Mucosa of stomach (tissue), 1 donor: ENCODE data around the gene TMPRSS13.

Source experiments
- H3K27me3 ChIP-seq: one replicate; pipeline ENCODE4 v1.7.0; 2013; ENCODE audit warnings: mild to moderate bottlenecking, low read length; ENCODE audit not compliant: control insufficient read depth, insufficient read depth
- H3K36me3 ChIP-seq: one replicate; pipeline ENCODE4 v1.7.0; 2013; ENCODE audit warnings: low read length; ENCODE audit not compliant: control insufficient read depth, insufficient read depth
- H3K4me1 ChIP-seq: one replicate; pipeline ENCODE4 v1.7.0; 2013; ENCODE audit warnings: mild to moderate bottlenecking, low read length; ENCODE audit not compliant: control insufficient read depth, insufficient read depth
- H3K4me3 ChIP-seq: one replicate; pipeline ENCODE4 v1.7.0; 2013; ENCODE audit warnings: low read length
- H3K9ac ChIP-seq: one replicate; pipeline ENCODE4 v1.7.0; 2013; ENCODE audit warnings: mild to moderate bottlenecking, low read length, moderate library complexity
- H3K9me3 ChIP-seq: one replicate; pipeline ENCODE4 v1.7.0; 2013; ENCODE audit warnings: mild to moderate bottlenecking, low read length, moderate library complexity; ENCODE audit not compliant: control insufficient read depth
- donor health status: Pancreatic carcinoma.

The TMPRSS13 gene

DNA sequence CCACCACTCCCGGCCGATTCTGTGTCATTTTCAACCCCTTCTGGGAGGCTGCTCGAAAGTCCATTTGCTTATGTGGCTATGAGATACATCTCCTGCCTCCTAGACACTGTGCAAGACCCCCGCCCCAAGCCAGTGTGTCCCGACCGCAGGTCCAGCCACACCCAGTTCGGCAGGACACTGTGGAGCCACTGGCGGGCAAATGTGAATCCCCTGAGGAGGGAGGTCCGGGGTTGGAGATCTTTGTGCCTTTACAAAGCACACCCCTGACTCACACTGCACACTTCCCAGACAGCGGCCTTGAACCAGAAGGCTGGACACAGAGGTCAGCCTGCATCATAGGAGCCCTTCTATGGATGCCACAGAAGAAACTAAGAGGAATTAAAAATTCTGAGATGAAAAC lies 70.1 kb downstream of the TMPRSS13 start:
- Histone ChIP-seq H3K9me3 (no peaks in the 10 kb centered on the region), H3K4me1 (no peaks in the 10 kb centered on the region), H3K4me3 (no peak overlapping the region), H3K36me3 (no peaks in the 10 kb centered on the region), H3K27me3 (peaks cover 4% of the 10 kb centered on the region), H3K9ac (no peak overlapping the region)

DNA sequence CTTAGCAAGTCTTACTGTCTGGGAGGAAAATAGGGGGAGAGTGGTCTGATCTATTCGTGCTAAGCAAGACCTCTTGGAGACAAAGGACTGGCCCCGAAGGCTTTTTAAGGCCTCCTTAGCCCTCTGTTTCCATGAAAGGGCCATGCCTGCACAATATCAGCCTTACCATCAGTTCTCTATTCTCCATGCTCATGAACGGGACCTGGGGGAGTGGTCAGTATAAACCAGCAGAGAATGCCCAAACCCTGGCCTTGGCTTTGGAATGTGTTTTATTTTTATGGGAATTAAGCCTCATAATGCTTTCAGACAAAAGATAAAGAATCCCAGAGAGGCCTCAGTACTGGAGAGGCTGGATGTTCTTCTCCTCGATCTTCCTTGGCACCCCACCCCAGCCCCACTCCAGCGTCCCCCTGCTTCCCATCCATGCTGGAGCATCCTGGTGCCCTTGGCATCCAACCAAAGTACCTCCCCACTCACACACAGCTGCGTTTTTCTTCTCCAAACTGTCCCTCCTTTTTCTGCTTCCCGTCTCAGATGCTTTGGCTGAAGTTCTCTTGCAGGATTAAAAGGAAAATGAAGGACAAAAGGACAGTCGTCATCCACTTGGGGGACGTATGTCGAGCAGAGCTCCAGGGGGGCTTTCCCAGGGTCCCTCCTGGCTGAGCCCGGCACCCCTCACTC lies 71.3 kb downstream of the TMPRSS13 start:
- H3K9ac ChIP-seq = no peak overlapping the region
- H3K27me3 ChIP-seq = peaks cover 4% of the 10 kb centered on the region
- H3K36me3 ChIP-seq = no peaks in the 10 kb centered on the region
- H3K4me3 ChIP-seq = no peak overlapping the region
- H3K9me3 ChIP-seq = no peaks in the 10 kb centered on the region
- no peaks in the 10 kb centered on the region for H3K4me1 ChIP-seq

DNA sequence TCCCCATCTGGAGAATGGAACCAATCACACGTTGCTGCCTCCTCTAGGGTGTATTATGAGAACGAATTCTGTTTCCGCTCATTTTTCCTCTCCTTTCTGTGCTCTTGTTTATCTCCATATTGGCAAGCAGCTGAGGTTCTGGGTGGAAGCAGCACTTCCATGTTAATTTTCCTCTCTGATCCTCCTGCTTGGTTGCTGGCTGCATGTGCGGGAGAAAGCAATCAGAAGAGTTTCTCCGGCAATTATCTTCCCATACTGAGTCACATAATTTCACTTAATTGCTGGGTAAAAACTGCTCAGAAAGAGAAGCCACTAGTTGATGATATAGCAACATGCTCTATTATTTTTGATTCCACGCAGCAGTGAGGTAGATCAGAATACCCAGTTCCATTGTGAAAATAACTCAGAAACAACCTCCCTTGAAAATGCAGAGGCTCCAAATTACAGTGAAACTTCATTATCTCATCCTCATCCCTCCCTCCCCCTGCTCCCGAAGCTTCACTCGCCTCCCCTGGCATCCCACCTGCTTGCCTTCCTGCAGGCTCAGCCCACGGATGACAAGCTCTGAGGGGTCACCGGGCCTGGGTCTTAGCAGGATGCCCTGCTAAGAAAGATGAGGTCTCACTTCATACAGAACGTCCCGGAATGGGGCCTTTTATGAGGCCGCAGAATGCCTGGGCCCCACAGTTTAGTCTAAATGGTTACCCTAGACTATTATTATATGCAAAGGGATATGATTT lies 73.1 kb downstream of the TMPRSS13 start:
- no peak overlapping the region for H3K9ac ChIP-seq
- no peaks in the 10 kb centered on the region for H3K9me3 ChIP-seq
- peaks cover 3% of the 10 kb centered on the region for H3K27me3 ChIP-seq
- no peaks in the 10 kb centered on the region for H3K36me3 ChIP-seq
- H3K4me1 ChIP-seq = no peaks in the 10 kb centered on the region
- H3K4me3 ChIP-seq = no peak overlapping the region

DNA sequence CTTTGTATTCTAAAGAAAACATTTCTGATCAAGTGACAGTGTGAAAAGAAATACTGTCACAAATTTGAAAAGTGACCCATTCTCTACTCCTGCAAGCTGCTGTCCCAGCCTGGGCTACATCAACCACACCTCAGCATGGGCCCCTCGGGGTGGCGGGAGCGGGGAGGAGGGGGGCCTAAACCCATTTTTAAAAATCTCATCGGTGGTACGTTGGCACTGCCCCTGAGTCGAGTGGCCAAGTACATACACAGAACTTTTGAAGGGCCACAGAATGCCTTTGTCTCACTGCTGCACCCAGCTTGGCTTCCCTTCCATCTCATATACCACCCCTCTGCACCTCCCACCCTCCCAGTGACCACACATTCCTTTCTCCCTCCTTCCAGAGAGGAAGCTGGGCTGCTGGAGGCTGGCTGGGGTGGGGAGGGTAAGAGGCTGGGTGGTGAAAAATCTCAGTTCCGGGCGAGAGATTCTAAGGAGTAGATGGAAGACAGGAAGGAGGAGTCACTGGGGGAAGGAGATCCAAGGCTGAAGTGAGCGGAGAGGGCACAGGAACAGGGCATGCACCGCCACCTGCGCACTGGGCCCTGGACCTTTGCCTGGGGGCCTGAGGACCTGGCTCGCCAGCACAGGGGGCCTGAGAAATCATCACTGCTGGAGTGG lies 73.9 kb downstream of the TMPRSS13 start:
- Histone ChIP-seq H3K27me3 (no peaks in the 10 kb centered on the region), H3K4me1 (no peaks in the 10 kb centered on the region), H3K9ac (no peak overlapping the region)

DNA sequence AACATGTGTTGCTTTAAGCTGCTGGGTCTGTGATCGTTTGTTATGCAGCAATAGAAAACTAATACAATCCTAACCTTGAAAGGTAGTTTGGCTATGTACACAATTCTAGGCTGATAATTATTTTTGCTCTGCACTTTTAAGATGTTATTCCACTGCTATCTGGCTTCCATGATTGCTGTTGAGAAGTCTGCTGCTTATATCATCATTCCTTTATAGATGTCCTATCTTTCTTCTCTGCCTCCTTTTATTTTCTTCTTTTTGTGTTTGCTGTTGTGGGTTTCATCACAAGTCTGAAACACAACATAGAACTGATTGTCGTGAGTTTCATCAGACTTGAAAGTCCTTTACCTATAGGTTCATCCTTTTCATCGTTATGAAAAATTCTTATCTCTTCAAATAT lies 76.9 kb downstream of the TMPRSS13 start:
- H3K4me1 ChIP-seq = no peaks in the 10 kb centered on the region
- no peak overlapping the region for H3K9ac ChIP-seq
- H3K36me3 ChIP-seq = no peaks in the 10 kb centered on the region
- no peaks in the 10 kb centered on the region for H3K9me3 ChIP-seq
- no peaks in the 10 kb centered on the region for H3K27me3 ChIP-seq
- no peak overlapping the region for H3K4me3 ChIP-seq

More for the DNA sequence above, 73.9 kb downstream of the TMPRSS13 start:
- H3K36me3 ChIP-seq = no peaks in the 10 kb centered on the region
- no peaks in the 10 kb centered on the region for H3K9me3 ChIP-seq
- H3K4me3 ChIP-seq = no peak overlapping the region

DNA sequence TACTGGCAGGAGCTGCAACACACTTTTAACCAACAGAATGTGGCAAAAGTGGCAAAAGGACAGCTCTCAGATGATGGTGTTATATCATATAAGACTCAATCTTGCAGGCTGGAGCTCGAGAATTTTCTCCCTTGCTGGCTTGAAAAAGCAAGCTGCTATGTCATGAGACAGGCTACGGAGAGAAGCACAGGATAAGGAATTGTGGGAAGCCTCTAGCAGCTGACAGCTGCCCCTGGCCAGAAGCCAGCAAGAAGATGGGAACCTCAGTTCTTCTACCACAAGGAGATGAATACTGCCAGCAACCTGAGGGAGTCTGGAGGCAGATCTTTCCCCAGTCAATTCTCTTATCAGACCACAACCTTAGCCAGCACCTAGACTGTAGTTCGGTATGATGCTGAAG lies 77.3 kb downstream of the TMPRSS13 start:
- Histone ChIP-seq H3K4me1 (no peaks in the 10 kb centered on the region), H3K9ac (no peak overlapping the region), H3K9me3 (no peaks in the 10 kb centered on the region), H3K36me3 (no peaks in the 10 kb centered on the region), H3K27me3 (no peaks in the 10 kb centered on the region), H3K4me3 (no peak overlapping the region)

DNA sequence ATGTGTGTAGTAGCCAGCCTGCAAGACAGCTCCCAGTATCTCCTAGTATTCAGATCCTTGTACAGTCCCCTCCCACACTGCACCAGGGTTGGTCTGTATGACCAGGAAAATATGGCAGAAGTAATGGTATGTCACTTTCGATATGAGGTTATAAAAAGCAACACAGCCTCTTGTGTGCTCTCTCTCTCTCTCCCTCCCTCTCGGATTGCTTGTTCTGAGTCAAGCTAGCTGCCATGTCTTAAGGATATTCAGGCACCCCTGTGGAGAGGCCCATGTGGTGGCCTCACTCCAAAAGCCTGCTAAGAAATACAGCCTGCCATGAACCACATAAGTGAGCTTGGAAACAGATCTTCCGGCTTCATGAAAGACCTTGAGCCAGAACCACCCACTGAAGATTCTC lies 78.1 kb downstream of the TMPRSS13 start:
- H3K4me3 ChIP-seq = no peak overlapping the region
- H3K9ac ChIP-seq = no peak overlapping the region
- H3K4me1 ChIP-seq = no peaks in the 10 kb centered on the region
- H3K27me3 ChIP-seq = no peaks in the 10 kb centered on the region
- no peaks in the 10 kb centered on the region for H3K36me3 ChIP-seq
- H3K9me3 ChIP-seq = no peaks in the 10 kb centered on the region
